ENCODE data around the gene CTDSPL2.
"Not testable (repeated sequence)": the region's sequence is repeated elsewhere in the genome, so short reads cannot be mapped to it uniquely, and the experiment has no call there.

The CTDSPL2 gene

DNA sequence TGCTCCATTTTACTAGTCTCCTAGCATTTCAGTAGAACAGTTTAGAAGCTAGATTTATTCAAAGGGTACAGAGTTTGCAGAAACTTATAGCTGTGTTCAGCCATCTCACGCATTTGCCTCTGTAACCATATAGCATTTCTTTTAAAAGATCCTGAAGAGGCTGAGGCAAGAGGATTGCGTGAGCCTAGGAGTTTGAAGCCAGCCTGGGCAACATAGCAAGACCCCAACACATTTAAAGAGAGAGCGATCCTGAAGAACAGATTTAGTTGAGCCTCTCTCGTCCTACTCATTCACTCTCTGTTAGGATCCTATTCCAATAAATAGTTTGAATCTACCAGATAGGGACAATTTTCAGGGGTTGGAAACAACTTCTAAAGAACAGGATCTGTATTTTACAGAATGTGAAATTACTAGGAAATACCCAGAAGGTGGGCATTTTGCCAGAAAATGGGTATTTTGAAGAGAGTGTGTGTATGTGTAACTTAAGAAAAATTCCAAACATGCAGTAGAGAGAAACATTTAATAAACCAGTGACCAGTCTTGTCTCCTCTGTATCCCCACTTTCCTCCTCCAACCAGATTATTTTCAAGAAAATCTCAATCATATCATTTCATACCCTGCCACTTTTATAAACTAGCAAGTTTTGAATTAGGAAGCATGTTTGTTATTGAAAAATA is 114.0 kb downstream of the CTDSPL2 start:
- no peak for DNase-seq (ENCODE audit: low spot score)

DNA sequence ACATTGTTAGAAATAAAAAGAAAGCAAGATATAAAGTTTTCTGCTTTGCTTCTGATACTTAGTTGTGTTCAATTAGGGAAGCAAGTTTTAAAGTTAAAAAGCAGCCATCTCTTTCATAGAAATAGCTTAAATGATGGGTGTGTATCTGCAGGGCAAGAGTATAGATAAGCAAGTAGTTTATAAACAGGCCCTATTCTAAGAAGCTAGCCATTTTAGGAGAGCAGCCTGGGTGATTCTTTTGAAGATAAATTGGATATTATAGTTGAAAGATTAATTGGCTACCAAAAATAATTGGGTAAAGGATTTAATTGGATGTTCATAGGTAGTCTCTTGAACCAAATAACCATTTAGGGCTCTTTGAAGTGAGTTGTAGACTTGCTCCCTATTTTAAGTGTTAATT is 115.2 kb downstream of the CTDSPL2 start:
- DNase-seq (ENCODE audit: low spot score) = no peak

DNA sequence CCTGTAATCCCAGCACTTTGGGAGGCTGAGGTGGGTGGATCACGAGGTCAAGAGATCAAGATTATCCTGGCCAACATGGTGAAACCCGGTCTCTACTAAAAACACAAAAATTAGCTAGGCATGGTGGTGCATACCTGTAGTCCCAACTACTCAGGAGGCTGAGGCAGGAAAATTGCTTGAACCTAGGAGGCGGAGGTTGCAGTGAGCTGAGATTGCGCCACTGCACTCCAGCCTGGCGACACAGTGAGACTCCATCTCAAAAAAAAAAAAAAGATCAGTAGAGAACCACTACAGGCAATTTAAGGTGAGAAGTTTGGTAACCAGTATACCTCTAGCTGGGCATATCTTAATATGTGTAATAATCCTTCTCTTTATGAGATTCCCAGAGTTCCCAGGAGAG is 117.3 kb downstream of the CTDSPL2 start:
- not testable (repeated sequence) for DNase-seq (ENCODE audit: low spot score)

DNA sequence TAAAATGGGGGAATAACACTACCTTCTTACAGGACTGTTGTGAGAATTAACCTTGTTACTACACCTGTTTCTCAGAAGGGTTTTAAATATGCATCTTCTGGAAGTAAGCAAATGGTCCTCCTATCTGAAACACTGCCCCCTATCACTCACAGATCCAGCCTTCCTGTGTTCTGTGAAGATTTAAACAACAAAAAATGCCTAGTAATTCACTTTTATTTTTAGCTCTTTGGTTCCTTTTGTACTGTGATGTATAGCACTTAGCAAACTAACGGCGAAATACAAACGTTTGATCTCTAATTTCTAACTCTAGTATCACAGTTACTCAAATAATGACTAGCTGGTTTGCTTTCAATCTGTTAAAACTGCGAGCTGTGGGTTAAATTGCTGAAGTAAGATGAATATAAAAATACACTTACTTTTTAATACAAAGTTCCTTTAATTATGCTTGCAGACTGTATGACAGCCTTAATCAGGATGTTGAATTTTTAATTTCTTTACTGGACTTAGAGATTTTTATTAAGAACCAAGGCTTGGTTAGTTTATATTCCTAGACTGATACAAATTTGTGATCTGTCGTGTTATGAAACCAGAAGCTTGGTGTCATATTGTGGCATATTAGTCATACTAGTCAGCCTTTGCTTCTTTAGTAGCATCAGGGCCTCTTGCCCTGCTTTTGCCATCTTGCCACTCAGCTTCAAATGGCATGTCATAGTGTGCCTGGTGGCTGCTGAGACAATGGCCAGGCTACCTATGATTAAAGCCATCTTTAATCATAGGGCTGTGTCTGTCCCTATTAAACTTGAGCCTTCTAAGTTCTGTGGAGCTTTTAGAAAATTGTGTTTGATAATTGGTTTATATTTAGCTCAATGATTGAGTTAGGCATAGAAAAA is 118.7 kb downstream of the CTDSPL2 start:
- DNase-seq (ENCODE audit: low spot score) = no peak

DNA sequence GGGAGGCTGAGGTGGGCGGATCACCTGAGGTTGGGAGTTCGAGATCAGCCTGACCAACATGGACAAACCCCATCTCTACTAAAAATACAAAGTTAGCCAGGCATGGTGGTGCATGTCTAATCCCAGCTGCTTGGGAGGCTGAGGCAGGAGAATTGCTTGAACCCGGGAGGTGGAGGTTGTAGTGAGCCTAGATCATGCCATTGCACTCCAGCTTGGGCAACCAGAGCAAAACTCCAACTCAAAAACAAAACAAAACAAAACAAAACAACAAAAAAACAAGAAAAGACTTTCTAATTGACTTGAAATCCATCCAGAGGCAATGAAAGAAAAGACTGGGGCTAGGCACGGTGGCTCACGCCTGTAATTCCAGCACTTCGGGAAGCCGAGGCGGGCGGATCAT is 121.7 kb downstream of the CTDSPL2 start:
- DNase-seq (ENCODE audit: low spot score) = not testable (repeated sequence)

DNA sequence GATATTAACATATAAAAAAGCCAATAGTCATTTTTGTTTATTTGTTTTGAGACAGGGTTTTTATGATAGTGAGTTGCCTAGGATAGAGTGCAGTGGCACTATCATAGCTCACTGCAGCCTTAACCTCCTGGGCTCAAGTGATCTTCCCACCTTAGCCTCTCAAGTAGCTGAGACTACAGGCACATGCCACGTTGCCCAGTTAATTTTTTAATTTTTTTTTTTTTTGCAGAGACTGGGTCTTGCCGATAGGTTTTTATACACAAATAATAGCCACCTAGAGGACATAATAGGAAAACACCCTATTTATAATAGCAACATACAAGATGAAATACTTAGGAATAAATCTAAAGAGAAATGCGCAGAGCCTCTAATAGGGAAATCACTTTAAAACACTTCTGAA is 122.8 kb downstream of the CTDSPL2 start:
- no peak for DNase-seq (ENCODE audit: low spot score)

DNA sequence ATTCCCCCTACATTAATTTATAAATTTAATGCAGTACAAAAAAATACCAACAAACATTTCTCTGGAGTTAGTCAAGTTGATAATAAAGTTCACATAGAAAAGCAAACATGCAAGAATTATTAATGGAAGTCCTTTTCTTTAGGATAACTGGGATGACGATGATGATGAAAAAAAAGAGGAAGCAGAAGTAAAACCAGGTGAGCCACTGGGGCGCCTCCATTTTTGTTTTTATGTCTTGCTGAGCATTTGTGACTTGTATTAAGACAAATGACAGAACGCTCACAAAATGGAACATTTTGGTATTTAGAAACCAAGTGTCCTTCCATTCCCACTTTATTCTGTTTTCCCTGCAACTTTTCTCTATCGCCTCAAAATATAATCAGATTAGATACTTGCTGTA is 123.3 kb downstream of the CTDSPL2 start:
- no peak for DNase-seq (ENCODE audit: low spot score)

DNA sequence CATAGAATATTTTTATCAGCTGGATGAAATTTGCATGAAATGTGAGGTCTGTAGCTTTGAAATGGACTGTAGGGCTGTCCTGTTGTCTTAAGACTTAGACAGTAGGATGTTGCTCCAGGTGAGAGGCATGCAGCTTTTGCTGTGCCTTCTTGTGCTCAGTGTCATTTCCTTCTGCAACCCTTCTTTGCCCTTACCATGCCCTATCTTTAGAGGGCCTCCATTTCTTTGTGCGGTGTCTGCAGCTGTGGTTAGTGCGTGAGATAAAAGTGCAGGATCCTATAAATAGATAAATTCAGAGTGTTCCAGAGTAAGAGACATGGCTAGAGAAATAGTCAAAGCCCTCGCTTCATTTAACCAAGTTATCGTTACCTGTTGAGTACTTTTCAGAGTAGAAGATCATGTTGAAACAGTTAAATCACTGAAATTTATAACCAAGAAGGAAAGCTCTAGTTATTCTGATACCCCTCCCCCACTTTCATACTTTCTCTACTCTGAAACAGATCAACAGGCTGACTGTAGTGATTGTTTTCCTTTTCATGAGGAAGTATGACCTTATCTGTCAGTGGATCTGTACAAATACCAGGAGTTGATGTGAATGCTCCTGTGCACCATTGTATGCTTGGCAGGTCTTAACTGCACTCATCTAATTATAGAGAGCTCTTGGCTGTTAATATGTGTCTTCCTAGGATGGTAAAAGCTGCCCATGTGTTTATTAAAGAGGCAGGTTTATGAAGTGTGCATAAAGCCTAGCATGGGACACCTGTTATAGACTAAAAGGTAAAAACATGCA is 127.7 kb downstream of the CTDSPL2 start:
- DNase-seq (ENCODE audit: low spot score) = no peak

DNA sequence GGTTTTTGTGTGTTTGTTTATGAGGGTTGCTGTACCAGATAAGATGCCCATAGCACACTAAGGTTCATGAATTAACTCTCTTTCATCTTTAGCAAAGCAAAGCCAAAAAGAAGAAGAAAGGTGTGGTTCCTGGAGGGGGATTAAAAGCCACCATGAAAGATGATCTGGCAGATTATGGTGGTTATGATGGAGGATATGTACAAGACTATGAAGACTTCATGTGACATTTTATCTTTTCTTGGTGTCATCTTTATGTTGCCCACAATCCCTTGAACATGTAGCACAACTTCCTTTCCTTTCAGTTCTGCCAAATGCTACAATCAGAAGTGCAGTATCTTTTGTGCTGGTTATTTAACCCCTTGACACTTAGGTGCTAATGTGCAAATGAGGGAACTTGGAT is 133.5 kb downstream of the CTDSPL2 start:
- DNase-seq (ENCODE audit: low spot score) = not testable (repeated sequence)

DNA sequence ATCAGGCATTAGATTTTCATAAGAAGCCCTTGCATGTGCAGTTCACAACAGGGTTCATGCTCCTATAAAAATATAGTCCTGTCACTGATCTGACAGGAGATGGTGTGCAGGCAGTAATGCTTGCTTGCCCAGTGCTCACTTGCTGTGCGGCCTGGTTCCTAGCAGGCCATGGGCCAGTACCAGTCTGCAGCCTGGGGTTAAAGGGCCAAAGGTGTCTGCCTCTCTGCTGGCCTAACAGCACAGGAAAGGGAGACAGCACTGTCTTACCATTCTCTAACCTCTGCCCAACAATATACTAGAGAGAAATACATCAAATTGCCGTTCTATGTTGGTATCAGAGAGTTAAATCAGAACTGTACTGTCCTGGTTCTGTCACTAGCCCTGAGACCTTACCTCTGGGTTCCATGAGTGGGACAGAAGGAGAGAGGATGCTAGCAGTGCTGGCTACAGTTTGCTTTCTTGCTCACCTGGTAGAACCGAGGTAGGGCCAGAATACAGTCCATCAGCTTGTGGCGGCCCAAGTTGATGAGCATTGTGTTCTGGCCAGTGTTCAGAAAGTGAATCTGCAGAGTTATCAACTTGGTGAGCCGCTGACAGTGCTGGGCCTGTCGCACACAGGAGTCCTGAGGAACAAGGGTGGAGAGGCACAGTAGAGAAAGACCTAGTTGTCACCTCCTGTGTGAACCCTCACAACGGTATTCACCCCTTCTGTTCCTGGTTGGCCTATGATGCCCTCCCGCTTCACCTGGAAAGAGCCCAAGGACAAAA is 138.1 kb downstream of the CTDSPL2 start:
- no peak for DNase-seq (ENCODE audit: low spot score)

DNA sequence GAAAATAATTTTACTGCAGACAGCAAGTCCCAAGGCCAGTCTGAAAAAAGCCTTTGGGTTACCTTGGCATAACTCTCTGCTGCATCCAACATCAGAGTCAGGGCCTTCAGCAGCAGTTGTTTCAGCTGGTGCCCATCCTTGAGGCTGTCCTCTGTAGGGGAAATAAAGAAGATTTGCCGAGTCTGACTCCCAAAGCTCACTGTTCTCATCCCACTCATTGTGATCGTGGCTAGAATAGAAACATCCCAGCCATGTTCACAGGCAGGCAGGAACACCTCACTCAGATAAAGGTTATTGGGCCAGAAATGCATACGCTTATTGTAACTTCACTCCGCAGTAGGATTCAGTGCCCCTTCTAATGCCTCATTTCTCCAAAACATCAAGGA is 138.7 kb downstream of the CTDSPL2 start:
- no peak for DNase-seq (ENCODE audit: low spot score)

DNA sequence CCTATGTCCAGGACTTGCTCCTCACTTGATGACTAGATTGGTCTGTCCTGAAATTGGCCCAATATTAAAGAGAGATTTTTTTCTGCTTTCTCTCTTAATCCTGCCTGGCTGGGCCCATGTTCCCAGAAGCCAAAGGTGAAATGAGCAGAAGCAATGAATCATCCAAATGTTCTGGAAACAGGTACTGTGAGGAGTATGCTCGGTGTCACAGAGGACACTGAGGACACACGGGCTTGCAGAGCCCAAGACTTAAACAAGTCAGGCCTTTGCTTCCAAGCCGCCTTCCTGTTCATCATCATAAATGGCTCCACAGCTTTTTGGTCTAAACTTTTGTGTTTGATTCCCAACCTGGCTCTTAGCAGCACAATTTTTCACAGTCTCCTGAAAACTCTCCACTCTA is 140.9 kb downstream of the CTDSPL2 start:
- no peak for DNase-seq (ENCODE audit: low spot score)

DNA sequence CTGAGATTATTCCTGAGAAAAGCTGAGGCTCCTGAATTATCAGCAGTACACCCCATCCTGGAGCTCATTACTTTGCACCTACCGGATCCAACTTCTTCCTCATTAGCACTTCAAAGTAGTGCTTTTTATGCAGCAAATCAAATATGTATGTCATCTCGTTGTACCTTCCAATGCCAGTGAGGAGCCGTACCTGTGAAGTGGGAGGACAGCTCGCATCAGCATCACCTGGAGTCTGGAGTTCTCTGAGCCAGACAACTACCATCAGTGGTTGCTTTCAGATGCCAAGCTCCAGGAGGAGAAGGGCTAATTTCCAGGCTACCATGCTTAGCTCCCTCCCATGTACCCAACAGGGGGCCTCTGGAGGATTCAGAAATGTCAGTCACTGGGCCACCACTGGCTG is 141.9 kb downstream of the CTDSPL2 start:
- no peak for DNase-seq (ENCODE audit: low spot score)

DNA sequence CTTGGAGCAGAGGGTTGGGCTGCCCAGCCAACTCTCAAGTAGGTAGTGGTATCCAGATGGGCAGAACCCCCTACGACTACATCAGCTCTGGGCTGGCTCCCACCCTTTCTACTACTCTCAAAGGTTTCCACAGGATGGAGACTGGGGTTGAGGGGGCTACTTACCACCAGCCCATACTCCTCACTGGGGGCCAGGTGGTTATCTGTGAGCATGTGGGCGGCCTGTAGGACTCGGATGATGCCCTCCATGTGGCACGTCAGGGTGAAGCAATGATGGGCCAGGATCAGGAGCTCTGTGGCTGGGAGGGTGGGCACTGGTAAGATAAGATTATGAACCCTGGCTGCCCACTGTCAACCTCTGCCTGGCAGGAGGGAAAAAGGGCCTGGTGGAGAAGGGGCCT is 142.9 kb downstream of the CTDSPL2 start:
- DNase-seq (ENCODE audit: low spot score) = no peak

DNA sequence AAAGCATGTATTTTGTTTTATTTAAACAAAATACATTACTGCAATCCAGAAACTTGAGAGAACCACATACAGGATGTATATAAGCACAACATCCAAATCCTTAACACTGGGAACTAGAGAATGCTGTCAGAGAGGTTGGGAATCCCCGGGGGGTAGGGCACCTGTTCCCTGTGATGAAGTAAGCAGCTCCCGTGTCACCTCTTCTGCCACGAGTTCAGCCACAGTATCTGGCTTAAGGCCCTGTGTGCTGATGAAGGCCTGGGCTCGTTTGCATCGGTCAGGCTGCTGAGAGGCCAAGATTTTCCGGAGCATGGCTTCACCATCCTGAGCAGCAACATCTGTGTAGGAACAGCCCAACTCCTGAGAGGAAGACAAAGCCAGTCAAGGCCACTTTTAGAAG is 146.0 kb downstream of the CTDSPL2 start:
- DNase-seq (ENCODE audit: low spot score) = no peak

DNA sequence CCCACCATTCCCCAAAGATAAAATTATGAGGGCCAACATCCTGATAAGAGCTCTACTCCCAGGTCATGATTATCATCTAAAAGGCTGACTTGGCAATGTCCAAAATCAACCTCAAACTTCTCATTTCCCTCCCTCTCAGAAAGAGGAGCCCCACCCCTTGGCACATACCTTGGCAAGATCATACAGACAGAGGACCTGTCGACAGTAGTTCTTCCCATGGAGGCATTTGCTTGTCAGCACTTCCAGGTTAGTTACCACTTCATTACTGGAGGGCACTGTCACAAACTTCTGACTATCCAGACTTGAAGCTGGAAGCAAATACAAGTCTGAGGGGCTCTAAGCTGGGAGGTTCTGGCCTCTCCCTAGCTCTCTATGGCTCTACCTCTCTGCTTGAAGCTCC is 147.3 kb downstream of the CTDSPL2 start:
- DNase-seq (ENCODE audit: low spot score) = no peak

All from HuH-7 (cell line).